GM06990 (cell line): ENCODE data around the gene FBLN1.

Experiments used
- DNase-seq: peaks from one replicate; pipeline ENCODE4 v3.0.0-alpha.2; 2011; ENCODE audit not compliant: insufficient read length; ENCODE audit errors: extremely low read depth
- H3K27me3 ChIP-seq: replicated peaks from 2 replicates; pipeline ENCODE4 v1.6.0; 2011; ENCODE audit warnings: low read length; ENCODE audit not compliant: control insufficient read depth, insufficient read depth
- H3K36me3 ChIP-seq: 2 replicates; pipeline ENCODE4 v1.5.1; 2011; ENCODE audit warnings: low read length; ENCODE audit not compliant: control insufficient read depth, insufficient read depth
- H3K4me3 ChIP-seq: replicated peaks from 2 replicates; pipeline ENCODE4 v1.5.1; 2011; ENCODE audit warnings: low read depth, mild to moderate bottlenecking, control low read depth, low read length
- TF ChIP-seq, protein P1 (sequence below): IDR thresholded peaks from 2 replicates; pipeline ENCODE4 v1.5.1; 2011; ENCODE audit warnings: low read length, control low read depth, mild to moderate bottlenecking, inconsistent platforms; ENCODE audit not compliant: insufficient read depth, poor library complexity, severe bottlenecking

The FBLN1 gene

DNA sequence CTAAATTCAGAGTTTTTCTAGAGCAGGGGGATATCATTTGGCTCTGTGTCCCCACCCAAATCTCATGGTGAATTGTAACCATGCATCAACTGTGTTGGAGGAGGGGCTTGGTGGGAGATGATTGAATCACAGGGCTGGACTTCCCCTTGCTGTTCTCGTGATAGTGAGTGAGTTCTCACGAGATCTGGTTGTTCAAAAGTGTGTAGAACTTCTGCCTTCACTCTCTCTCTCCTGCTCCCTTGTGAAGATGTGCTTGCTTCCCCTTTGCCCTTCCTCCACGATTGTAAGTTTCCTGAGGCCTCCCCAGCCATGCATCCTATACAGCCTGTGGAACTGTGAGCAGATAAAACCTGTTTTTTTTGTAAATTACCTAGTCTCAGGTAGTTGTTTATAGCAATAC lies 22.0 kb upstream of the FBLN1 start:
- DNase-seq = no peak

GRCh38 chr22:45481661-45482060 lies 21.0 kb upstream of the FBLN1 start:
- Histone ChIP-seq H3K36me3 (no peaks in the 10 kb centered on the region), H3K27me3 (peaks cover 2% of the 10 kb centered on the region; the same call in 1 of the 2 replicates), H3K4me3 (no peak overlapping the region)
- TF ChIP-seq, protein P1, sequence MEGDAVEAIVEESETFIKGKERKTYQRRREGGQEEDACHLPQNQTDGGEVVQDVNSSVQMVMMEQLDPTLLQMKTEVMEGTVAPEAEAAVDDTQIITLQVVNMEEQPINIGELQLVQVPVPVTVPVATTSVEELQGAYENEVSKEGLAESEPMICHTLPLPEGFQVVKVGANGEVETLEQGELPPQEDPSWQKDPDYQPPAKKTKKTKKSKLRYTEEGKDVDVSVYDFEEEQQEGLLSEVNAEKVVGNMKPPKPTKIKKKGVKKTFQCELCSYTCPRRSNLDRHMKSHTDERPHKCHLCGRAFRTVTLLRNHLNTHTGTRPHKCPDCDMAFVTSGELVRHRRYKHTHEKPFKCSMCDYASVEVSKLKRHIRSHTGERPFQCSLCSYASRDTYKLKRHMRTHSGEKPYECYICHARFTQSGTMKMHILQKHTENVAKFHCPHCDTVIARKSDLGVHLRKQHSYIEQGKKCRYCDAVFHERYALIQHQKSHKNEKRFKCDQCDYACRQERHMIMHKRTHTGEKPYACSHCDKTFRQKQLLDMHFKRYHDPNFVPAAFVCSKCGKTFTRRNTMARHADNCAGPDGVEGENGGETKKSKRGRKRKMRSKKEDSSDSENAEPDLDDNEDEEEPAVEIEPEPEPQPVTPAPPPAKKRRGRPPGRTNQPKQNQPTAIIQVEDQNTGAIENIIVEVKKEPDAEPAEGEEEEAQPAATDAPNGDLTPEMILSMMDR = no peak
- no peak for DNase-seq

More for the DNA sequence above, 22.0 kb upstream of the FBLN1 start:
- Histone ChIP-seq H3K4me3 (no peak overlapping the region), H3K27me3 (peaks cover 2% of the 10 kb centered on the region; the same call in 1 of the 2 replicates), H3K36me3 (no peaks in the 10 kb centered on the region)
- TF ChIP-seq, protein P1 = no peak

DNA sequence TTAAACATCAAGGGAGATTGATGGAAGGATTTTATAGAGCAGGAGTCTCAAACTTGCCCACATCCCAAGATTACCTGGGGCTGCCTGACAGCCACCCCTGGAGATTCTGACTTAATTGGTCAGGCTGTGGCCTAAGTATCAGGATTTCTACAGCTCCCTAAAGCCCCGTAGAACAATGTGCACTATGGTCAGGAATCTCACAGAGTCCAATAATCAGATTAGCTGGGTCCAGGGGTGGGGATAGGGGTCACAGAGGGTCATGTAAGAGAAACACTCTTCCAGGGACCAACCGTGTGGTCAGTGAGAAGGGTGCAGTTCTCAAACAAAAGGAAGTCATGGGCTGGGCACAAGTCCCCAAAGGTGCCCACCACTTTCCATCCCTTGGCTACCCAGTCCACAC lies 20.5 kb upstream of the FBLN1 start:
- no peak for DNase-seq
- TF ChIP-seq, protein P1 = no peak
- no peaks in the 10 kb centered on the region for H3K36me3 ChIP-seq

DNA sequence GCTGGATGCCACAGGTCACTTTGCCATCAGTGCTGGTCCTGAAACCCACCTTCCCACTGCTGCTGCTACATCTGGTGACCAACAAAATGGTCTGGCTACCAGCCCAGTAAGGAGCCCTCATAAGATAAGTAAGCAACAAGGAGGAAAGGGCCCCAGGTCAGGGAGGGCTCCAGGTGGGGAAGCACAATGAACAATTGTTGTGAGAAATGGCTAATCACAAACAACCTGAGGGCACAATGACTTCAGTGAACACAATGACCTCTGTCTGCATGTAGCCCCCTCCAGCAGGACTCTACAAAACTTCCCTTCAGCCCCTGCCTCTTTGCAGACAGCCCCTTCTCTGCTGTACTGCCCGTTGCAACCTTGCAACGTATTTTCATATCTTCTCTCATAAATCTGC lies 19.4 kb upstream of the FBLN1 start:
- no peak for DNase-seq
- H3K27me3 ChIP-seq = peaks cover 3% of the 10 kb centered on the region; the same call in 1 of the 2 replicates
- TF ChIP-seq, protein P1 = no peak
- H3K36me3 ChIP-seq = no peaks in the 10 kb centered on the region
- no peak overlapping the region for H3K4me3 ChIP-seq

More for the DNA sequence above, 20.5 kb upstream of the FBLN1 start:
- Histone ChIP-seq H3K27me3 (peaks cover 3% of the 10 kb centered on the region; the same call in 1 of the 2 replicates), H3K4me3 (no peak overlapping the region)

DNA sequence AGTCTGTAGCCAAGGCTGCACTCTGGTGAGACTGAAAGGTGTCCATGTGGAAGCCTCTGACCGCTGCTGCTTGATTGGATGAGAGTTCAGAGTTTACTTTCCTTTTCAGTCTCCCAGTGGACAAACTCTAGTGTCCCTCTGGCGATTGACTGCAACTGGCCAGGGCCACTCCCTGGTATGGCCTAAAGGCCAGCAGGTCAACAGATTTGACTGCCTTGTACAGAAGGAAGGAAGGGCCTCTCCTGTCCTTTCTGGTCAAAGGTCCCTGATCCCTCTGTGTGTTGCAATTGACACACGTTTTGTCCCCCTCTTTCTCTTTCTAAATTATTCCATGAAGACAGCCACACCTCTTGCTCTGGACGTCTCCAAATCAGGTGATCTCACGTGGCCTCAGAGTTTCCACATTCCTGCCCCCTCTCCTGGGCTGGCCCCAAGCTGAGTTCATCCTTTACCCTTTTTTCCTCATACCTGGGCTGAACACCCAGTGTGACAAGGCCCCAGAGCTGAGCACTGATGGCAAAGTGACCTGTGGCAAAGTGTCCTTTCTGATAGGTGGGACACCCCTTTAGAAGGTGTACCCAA lies 18.7 kb upstream of the FBLN1 start:
- TF ChIP-seq, protein P1 = no peak
- no peak for DNase-seq
- Histone ChIP-seq H3K4me3 (no peak overlapping the region), H3K36me3 (no peaks in the 10 kb centered on the region), H3K27me3 (peaks cover 3% of the 10 kb centered on the region; the same call in 1 of the 2 replicates)
